NCI-H748 (cell line): ENCODE measurements around the gene ALDH3B1.

ENCODE experiments used
- DNase-seq: peaks from one replicate; lab custom pipeline; 2025; ENCODE audit not compliant: unreplicated experiment; lab: John Stamatoyannopoulos, UW

Gene ALDH3B1

GRCh38 chr11:68044145-68044813 lies 34.2 kb downstream of the ALDH3B1 start:
- no peak for DNase-seq

GRCh38 chr11:68044898-68045351 lies 34.8 kb downstream of the ALDH3B1 start:
- no peak for DNase-seq

GRCh38 chr11:68047437-68048290 lies 37.5 kb downstream of the ALDH3B1 start:
- DNase-seq, result no peak

- DNase-seq, result no peak
Measured at GRCh38 chr11:68048681-68049508, 38.8 kb downstream of the ALDH3B1 start.

GRCh38 chr11:68049509-68050370 lies 39.6 kb downstream of the ALDH3B1 start:
- no peak for DNase-seq

GRCh38 chr11:68050371-68050841 lies 40.3 kb downstream of the ALDH3B1 start:
- DNase-seq, result no peak

- DNase-seq, result no peak
Measured at GRCh38 chr11:68051191-68052136, 41.3 kb downstream of the ALDH3B1 start.

- no peak for DNase-seq
Measured at GRCh38 chr11:68052137-68052873, 42.2 kb downstream of the ALDH3B1 start.

GRCh38 chr11:68053117-68053516 lies 43.0 kb downstream of the ALDH3B1 start:
- no peak for DNase-seq

- DNase-seq, result no peak
Measured at GRCh38 chr11:68053981-68054812, 44.1 kb downstream of the ALDH3B1 start.

- DNase-seq, result no peak
Measured at GRCh38 chr11:68056317-68057285, 46.5 kb downstream of the ALDH3B1 start.

- no peak for DNase-seq
Measured at GRCh38 chr11:68057807-68058206, 47.7 kb downstream of the ALDH3B1 start.

- DNase-seq, result no peak
Measured at GRCh38 chr11:68061508-68061907, 51.4 kb downstream of the ALDH3B1 start.

GRCh38 chr11:68064926-68065325 lies 54.8 kb downstream of the ALDH3B1 start:
- DNase-seq, result no peak

- DNase-seq, result no peak
Measured at GRCh38 chr11:68065841-68066240, 55.7 kb downstream of the ALDH3B1 start.

- DNase-seq, result no peak
Measured at GRCh38 chr11:68066742-68067141, 56.6 kb downstream of the ALDH3B1 start.
